ENCODE measurements around the gene KCNQ1. TPM values are rescaled to one million over a fixed set of nuclear protein-coding genes. Genes with fewer than 3 reads are reported as not detected.

Gene KCNQ1
- total RNA-seq, 3 donors from 2014 or later (not counting 1 experiment from before 2014, with no cell fraction given), result 1.9 to 7.8 (median 3.3) TPM

GRCh38 chr11:2814751-2815150 is 369.9 kb downstream of the KCNQ1 start:
- Histone ChIP-seq H3K27me3 (ENCODE audit: control insufficient read depth, insufficient read depth, low read length) (no peaks in the 10 kb centered on the region), H3K4me1 (ENCODE audit: control insufficient read depth, insufficient read depth, low read length) (peaks cover 12% of the 10 kb centered on the region), H3K9me3 (ENCODE audit: control insufficient read depth, insufficient read depth, low read length) (peaks cover 15% of the 10 kb centered on the region), H3K36me3 (ENCODE audit: control insufficient read depth, insufficient read depth, low read length) (no peaks in the 10 kb centered on the region), H3K4me3 (ENCODE audit: low read length) (no peak overlapping the region), H3K27ac (ENCODE audit: low read length) (no peak overlapping the region)
- H3K4me1 Mint-ChIP-seq, result peaks cover 10 to 13% of the 10 kb centered on the region in 2 donors
- peaks cover 12% of the 10 kb centered on the region for H3K36me3 Mint-ChIP-seq
- TF ChIP-seq, protein P1, sequence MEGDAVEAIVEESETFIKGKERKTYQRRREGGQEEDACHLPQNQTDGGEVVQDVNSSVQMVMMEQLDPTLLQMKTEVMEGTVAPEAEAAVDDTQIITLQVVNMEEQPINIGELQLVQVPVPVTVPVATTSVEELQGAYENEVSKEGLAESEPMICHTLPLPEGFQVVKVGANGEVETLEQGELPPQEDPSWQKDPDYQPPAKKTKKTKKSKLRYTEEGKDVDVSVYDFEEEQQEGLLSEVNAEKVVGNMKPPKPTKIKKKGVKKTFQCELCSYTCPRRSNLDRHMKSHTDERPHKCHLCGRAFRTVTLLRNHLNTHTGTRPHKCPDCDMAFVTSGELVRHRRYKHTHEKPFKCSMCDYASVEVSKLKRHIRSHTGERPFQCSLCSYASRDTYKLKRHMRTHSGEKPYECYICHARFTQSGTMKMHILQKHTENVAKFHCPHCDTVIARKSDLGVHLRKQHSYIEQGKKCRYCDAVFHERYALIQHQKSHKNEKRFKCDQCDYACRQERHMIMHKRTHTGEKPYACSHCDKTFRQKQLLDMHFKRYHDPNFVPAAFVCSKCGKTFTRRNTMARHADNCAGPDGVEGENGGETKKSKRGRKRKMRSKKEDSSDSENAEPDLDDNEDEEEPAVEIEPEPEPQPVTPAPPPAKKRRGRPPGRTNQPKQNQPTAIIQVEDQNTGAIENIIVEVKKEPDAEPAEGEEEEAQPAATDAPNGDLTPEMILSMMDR (IDR thresholded peaks at IDR 0.05), result no peak
- no peak for ATAC-seq
- H3K9me3 Mint-ChIP-seq, result peaks cover 3 to 5% of the 10 kb centered on the region in 2 donors
- intact Hi-C loops (cut with micrococcal nuclease), result no loop called here
- no peak overlapping the region for H3K27ac Mint-ChIP-seq
- WGBS (ENCODE audit: insufficient coverage), result 78% methylated on average over 5 of the region's 5 CpGs
- no peak for DNase-seq
- H3K27me3 Mint-ChIP-seq (ENCODE audit: low read depth in 2 of 2), result peaks cover 22 to 31% of the 10 kb centered on the region in 2 donors
- no peak overlapping the region for H3K4me3 Mint-ChIP-seq

GRCh38 chr11:2815762-2816496 is 371.1 kb downstream of the KCNQ1 start:
- intact Hi-C loops (cut with micrococcal nuclease), result no loop called here
- Histone ChIP-seq H3K4me3 (ENCODE audit: low read length) (no peak overlapping the region), H3K27me3 (ENCODE audit: control insufficient read depth, insufficient read depth, low read length) (no peaks in the 10 kb centered on the region), H3K9me3 (ENCODE audit: control insufficient read depth, insufficient read depth, low read length) (peaks cover 15% of the 10 kb centered on the region), H3K27ac (ENCODE audit: low read length) (no peak overlapping the region), H3K36me3 (ENCODE audit: control insufficient read depth, insufficient read depth, low read length) (no peaks in the 10 kb centered on the region), H3K4me1 (ENCODE audit: control insufficient read depth, insufficient read depth, low read length) (peaks cover 12% of the 10 kb centered on the region)
- no peak overlapping the region for H3K27ac Mint-ChIP-seq
- H3K4me3 Mint-ChIP-seq, result no peak overlapping the region
- H3K9me3 Mint-ChIP-seq, result peaks cover 5 to 7% of the 10 kb centered on the region in 2 donors
- WGBS (ENCODE audit: insufficient coverage), result 94% methylated on average over 16 of the region's 16 CpGs
- ATAC-seq (no peak), DNase-seq (no peak)
- H3K27me3 Mint-ChIP-seq (ENCODE audit: low read depth in 2 of 2), result peaks cover 19 to 22% of the 10 kb centered on the region in 2 donors
- H3K4me1 Mint-ChIP-seq, result peaks cover 8 to 12% of the 10 kb centered on the region in 2 donors
- H3K36me3 Mint-ChIP-seq, result peaks cover 17% of the 10 kb centered on the region
- TF ChIP-seq, protein P1 (IDR thresholded peaks at IDR 0.05), result no peak

DNA sequence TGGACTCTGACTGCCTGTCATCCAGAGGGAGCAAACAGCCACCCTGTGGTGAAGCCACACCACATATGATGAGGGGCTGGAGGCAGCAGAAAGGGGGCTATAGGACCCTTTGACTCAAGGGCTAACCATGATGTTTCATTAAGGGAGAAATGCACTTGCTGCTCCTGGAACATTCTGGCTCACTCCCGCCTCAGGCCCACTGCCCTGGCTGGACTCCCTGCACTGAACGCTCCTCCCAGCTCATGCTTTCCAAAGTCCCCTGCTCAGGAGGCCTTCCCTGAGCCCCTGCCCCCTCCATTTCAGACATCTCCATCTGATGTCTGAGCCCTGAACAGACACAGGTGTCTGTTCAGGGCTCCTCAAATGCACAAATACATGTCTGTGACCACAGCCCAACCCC is 371.7 kb downstream of the KCNQ1 start:
- H3K36me3 ChIP-seq (ENCODE audit: control insufficient read depth, insufficient read depth, low read length), result no peaks in the 10 kb centered on the region
- 95% methylated on average over 2 of the region's 2 CpGs for WGBS (ENCODE audit: insufficient coverage)
- TF ChIP-seq, protein P1 (IDR thresholded peaks at IDR 0.05), result no peak
- no peak overlapping the region for H3K4me3 ChIP-seq (ENCODE audit: low read length)
- DNase-seq, result no peak
- Mint-ChIP-seq H3K4me3 (no peak overlapping the region), H3K27me3 (ENCODE audit: low read depth in 2 of 2) (peaks cover 17 to 22% of the 10 kb centered on the region in 2 donors), H3K9me3 (peaks cover 5 to 7% of the 10 kb centered on the region in 2 donors), H3K4me1 (peaks cover 8 to 12% of the 10 kb centered on the region in 2 donors), H3K36me3 (peaks cover 17% of the 10 kb centered on the region), H3K27ac (no peak overlapping the region)
- H3K27me3 ChIP-seq (ENCODE audit: control insufficient read depth, insufficient read depth, low read length), result no peaks in the 10 kb centered on the region
- peaks cover 15% of the 10 kb centered on the region for H3K9me3 ChIP-seq (ENCODE audit: control insufficient read depth, insufficient read depth, low read length)
- ATAC-seq, result no peak
- H3K4me1 ChIP-seq (ENCODE audit: control insufficient read depth, insufficient read depth, low read length), result peaks cover 12% of the 10 kb centered on the region
- intact Hi-C loops (cut with micrococcal nuclease), result no loop called here
- H3K27ac ChIP-seq (ENCODE audit: low read length), result no peak overlapping the region
